Fibroblast of lung (primary cell): ENCODE results near the gene MTMR3. TPM values are rescaled to one million over a fixed set of nuclear protein-coding genes. Genes with fewer than 3 reads are reported as not detected.

Experiments
- DNase-seq, 2 donors: peaks; one replicate each; pipeline versions ENCODE4 v3.0.0 to v3.0.0-alpha.2; 2010; ENCODE audit warnings: low read depth in 2 of 2
- H2AFZ ChIP-seq: 2 replicates; pipeline ENCODE4 v1.5.1; 2012; ENCODE audit warnings: low read length, control low read depth, inconsistent platforms
- H3K27ac ChIP-seq: 2 replicates; pipeline ENCODE4 v1.5.1; 2011; ENCODE audit warnings: low read length, control low read depth; ENCODE audit not compliant: insufficient read depth
- H3K27me3 ChIP-seq: 2 replicates; pipeline ENCODE4 v1.5.1; 2011; ENCODE audit warnings: mild to moderate bottlenecking, low read length; ENCODE audit not compliant: control insufficient read depth, insufficient read depth
- H3K36me3 ChIP-seq: 2 replicates; pipeline ENCODE4 v1.5.1; 2011; ENCODE audit warnings: low read length; ENCODE audit not compliant: control insufficient read depth, insufficient read depth
- H3K4me1 ChIP-seq: 2 replicates; pipeline ENCODE4 v1.5.1; 2011; ENCODE audit warnings: low read length; ENCODE audit not compliant: control insufficient read depth, insufficient read depth; ENCODE audit errors: extremely low read depth
- H3K4me2 ChIP-seq: 2 replicates; pipeline ENCODE4 v1.5.1; 2011; ENCODE audit warnings: low read length, control low read depth; ENCODE audit not compliant: insufficient read depth; ENCODE audit errors: extremely low read depth
- H3K4me3 ChIP-seq, 4 experiments: fragments of 200-600 bp in 1 of 4; sonication (generic) in 1 of 4; replicated peaks in 1 of 4; 2 replicates each; pipeline ENCODE4 v1.5.1; 2011 to 2016; ENCODE audit warnings: low read length in 4 of 4, low read depth in 3 of 4, mild to moderate bottlenecking in 3 of 4, control low read depth in 2 of 4, inconsistent platforms in 1 of 4, mixed read lengths in 1 of 4; ENCODE audit not compliant: insufficient read depth in 1 of 4; ENCODE audit errors: control extremely low read depth in 1 of 4
- H3K79me2 ChIP-seq: 2 replicates; pipeline ENCODE4 v1.5.1; 2012; ENCODE audit warnings: mild to moderate bottlenecking, low read length, inconsistent platforms; ENCODE audit not compliant: control insufficient read depth, insufficient read depth
- H3K9ac ChIP-seq: 2 replicates; pipeline ENCODE4 v1.5.1; 2011; ENCODE audit warnings: mild to moderate bottlenecking, low read length, control low read depth; ENCODE audit not compliant: insufficient read depth
- H3K9me3 ChIP-seq: 2 replicates; pipeline ENCODE4 v1.5.1; 2012; ENCODE audit warnings: low read depth, low read length; ENCODE audit not compliant: control insufficient read depth, insufficient read depth
- H4K20me1 ChIP-seq: 2 replicates; pipeline ENCODE4 v1.5.1; 2011; ENCODE audit warnings: low read length; ENCODE audit not compliant: control insufficient read depth, insufficient read depth; ENCODE audit errors: extremely low read depth
- CTCF ChIP-seq, 2 donors: IDR thresholded peaks in 1 of 2; conservative IDR thresholded peaks in 1 of 2; 1 replicate in 1 of 2; 2 replicates in 1 of 2; pipeline ENCODE4 v1.5.1; 2011 to 2012; ENCODE audit warnings: low read length in 2 of 2, control low read depth in 1 of 2, inconsistent platforms in 1 of 2, low read depth in 1 of 2, mild to moderate bottlenecking in 1 of 2
- EZH2 ChIP-seq: IDR thresholded peaks from 2 replicates; pipeline ENCODE4 v1.5.1; 2012; ENCODE audit warnings: low read length, control low read depth, mild to moderate bottlenecking; ENCODE audit errors: missing control alignments
- polyA plus RNA-seq, 2 donors: library from polyadenylated mRNA; depleted of rRNA in 1 of 2; stranded (reverse) in 1 of 2; unstranded in 1 of 2; fragments of >200 nt; gene quantifications; 2 replicates each; pipeline ENCODE4 v1.2.1, GENCODE V29; 2011 to 2012; ENCODE audit warnings: missing spikeins in 1 of 2
- total RNA-seq: library from RNA; depleted of rRNA; stranded (reverse); fragments of >200 nt; gene quantifications from 2 replicates; pipeline ENCODE4 v1.2.1, GENCODE V29; 2014

MTMR3 gene
- total and polyA plus RNA-seq, 2 donors (not counting 1 experiment from before 2014, with no cell fraction given): 15.0 to 31.2 TPM

- H3K27me3 ChIP-seq: no peaks in the 10 kb centered on the region
- TF ChIP-seq EZH2: no peak
- TF ChIP-seq CTCF (conservative IDR thresholded peaks at IDR 0.05 in 1 of 2, IDR thresholded peaks at IDR 0.05 in 1 of 2; ENCODE audit: low read depth in 1 of 2, low read length in 2 of 2): no peak
- H3K4me1 ChIP-seq: peaks cover 9% of the 10 kb centered on the region
- no peaks in the 10 kb centered on the region for H3K36me3 ChIP-seq
- no peak overlapping the region for H3K4me3 ChIP-seq
- H4K20me1 ChIP-seq: no peaks in the 10 kb centered on the region
- peaks cover 14% of the 10 kb centered on the region for H3K79me2 ChIP-seq
- H3K4me2 ChIP-seq: no peak overlapping the region
- H2AFZ ChIP-seq: no peak overlapping the region
- H3K27ac ChIP-seq: no peak overlapping the region
- no peaks in the 10 kb centered on the region for H3K9me3 ChIP-seq
- DNase-seq: no peak
- no peak overlapping the region for H3K9ac ChIP-seq
Measured at GRCh38 chr22:29840498-29840897, 42.5 kb upstream of the MTMR3 start.

GRCh38 chr22:29842172-29842571 lies 40.8 kb upstream of the MTMR3 start:
- H2AFZ ChIP-seq: no peak overlapping the region
- H3K9ac ChIP-seq: no peak overlapping the region
- no peak overlapping the region for H3K4me2 ChIP-seq
- no peaks in the 10 kb centered on the region for H3K9me3 ChIP-seq
- H3K4me3 ChIP-seq: no peak overlapping the region
- no peaks in the 10 kb centered on the region for H4K20me1 ChIP-seq
- no peaks in the 10 kb centered on the region for H3K27me3 ChIP-seq
- H3K79me2 ChIP-seq: peaks cover 8% of the 10 kb centered on the region
- H3K36me3 ChIP-seq: no peaks in the 10 kb centered on the region
- no peak for DNase-seq
- peaks cover 9% of the 10 kb centered on the region for H3K4me1 ChIP-seq
- TF ChIP-seq CTCF (conservative IDR thresholded peaks at IDR 0.05 in 1 of 2, IDR thresholded peaks at IDR 0.05 in 1 of 2; ENCODE audit: low read depth in 1 of 2, low read length in 2 of 2) (no peak), EZH2 (no peak)
- no peak overlapping the region for H3K27ac ChIP-seq

GRCh38 chr22:29842740-29843139 lies 40.2 kb upstream of the MTMR3 start:
- no peak overlapping the region for H2AFZ ChIP-seq
- TF ChIP-seq EZH2: no peak
- no peak for TF ChIP-seq CTCF (conservative IDR thresholded peaks at IDR 0.05 in 1 of 2, IDR thresholded peaks at IDR 0.05 in 1 of 2; ENCODE audit: low read depth in 1 of 2, low read length in 2 of 2)
- no peaks in the 10 kb centered on the region for H4K20me1 ChIP-seq
- no peak overlapping the region for H3K4me2 ChIP-seq
- peaks cover 9% of the 10 kb centered on the region for H3K4me1 ChIP-seq
- H3K27ac ChIP-seq: no peak overlapping the region
- no peaks in the 10 kb centered on the region for H3K9me3 ChIP-seq
- no peaks in the 10 kb centered on the region for H3K36me3 ChIP-seq
- no peak overlapping the region for H3K9ac ChIP-seq
- DNase-seq: peak; percentile 92
- H3K27me3 ChIP-seq: no peaks in the 10 kb centered on the region
- no peak overlapping the region for H3K4me3 ChIP-seq
- peaks cover 2% of the 10 kb centered on the region for H3K79me2 ChIP-seq
